Loucy (cell line): ENCODE data around the gene SMAD7.

Experiments
- CTCF ChIP-seq: fragments of 200-600 bp; sonication (generic); conservative IDR thresholded peaks from 2 replicates; pipeline ENCODE4 v1.5.1; 2014; ENCODE audit warnings: mild to moderate bottlenecking, antibody characterized with exemption, low read length
- EZH2phosphoT487 ChIP-seq: fragments of 200-600 bp; IDR thresholded peaks from 2 replicates; pipeline ENCODE4 v1.6.1; 2018; ENCODE audit warnings: antibody characterized with exemption, mild to moderate bottlenecking, moderate library complexity, borderline replicate concordance

- TF ChIP-seq CTCF (no peak), EZH2phosphoT487 (no peak)
Observed at GRCh38 chr18:48925491-48925780, 25.3 kb downstream of the SMAD7 start.
